ENCODE results near the gene SSUH2.

SSUH2 gene

DNA sequence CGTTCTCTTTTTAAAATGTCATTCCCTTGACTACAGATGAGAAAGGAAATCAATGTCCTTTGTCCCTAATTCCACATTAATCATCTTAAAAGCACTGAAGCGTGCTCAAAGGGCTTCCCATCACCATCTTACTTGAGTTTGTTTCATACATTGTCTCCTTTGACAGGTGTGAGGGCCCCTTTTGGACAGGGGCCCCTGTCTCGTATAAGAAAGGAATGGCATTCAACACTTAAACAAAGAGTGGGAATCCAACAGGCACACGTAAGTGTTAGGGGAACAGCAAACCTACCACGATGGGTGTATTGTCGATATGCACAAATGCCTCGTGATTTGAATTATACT lies 5.0 kb downstream of the SSUH2 start:
- no peak for DNase-seq

DNA sequence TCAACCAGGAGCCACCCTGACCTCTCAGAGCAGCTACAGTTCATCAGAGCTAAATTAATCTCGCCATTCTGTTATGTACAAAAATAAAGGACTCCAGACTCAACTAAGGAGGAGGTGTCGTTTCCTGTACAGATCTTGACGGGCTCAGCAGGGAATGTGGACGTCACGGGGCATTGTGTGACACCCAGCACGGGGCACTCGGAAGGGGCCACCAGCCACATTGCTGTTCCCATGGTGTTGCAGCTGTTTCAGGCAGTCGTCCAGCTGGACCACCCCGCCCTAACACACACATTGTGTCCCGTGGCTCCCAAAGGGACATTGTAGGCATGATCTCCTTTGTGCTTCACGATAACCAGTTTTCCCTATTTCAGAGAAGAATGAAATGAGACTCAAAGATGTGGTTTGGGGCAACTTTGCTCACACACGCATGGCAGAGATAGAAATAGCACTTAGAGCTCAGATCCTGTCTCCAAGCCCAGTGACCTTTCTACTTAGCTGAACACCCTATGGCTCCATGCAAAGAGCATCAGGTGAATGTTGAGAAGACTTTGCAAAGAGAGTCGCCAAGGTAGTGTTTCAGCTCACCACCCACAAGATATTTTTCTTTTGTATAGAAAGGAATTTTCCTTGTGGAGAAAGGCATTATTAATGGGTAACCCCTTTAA lies 5.5 kb downstream of the SSUH2 start:
- no peak for DNase-seq

DNA sequence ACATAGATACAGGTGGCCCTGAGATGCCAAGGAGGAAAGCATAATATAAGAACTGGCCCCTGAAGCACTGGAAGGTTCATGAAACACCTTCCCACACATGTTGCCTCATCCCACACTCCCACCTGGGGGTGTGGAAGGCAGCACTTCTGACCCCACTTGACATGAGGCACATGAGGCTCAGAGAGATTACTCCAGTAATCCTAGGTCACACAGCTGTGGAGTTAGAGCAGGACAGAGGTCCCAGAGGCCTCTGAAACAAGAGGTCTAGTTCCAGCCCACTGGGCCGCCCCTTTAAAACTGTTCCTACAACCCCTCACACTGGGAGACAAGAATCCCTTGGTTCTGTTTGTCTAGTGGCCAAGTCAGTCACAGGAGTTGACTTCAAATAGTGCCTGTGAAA lies 7.2 kb downstream of the SSUH2 start:
- DNase-seq = no peak

DNA sequence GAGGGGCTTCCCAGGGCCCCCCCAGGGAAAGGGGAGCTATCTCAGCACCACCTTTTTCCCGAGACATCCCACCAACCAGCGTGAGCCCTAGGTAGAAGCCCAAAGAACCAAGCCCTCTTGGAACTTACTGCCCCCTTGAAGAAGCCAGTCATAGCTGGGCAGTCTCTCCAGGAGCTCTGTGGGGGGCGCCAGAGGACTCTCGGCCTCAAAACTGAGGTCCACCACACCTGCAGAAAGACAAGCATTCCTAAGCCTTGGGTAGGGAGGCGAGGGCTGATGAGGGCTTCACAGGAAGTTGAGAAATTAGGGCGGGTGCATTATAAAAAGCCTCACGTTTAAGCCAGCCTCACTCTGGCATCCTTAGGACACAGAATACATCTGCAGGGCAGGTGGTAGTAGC lies 9.0 kb downstream of the SSUH2 start:
- DNase-seq = no peak

DNA sequence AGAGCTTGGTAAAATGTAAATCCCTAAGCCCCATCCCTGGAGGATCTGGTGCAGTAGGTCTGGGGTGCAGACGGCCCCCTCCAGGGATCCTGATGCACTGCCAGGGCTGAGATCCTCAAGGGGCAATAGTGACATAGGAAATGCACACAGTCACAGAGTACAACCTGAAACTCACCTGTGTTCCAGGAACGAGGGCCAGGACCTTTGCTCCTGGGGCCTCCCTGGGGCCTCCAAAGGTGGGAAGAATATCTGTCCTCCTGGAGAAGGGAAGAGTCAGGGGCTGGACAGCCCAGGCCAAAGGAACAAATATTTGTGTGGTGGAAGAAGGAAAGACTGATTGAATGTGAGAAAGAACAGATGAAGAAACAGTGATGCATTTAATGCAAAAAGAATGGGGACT lies 9.5 kb downstream of the SSUH2 start:
- DNase-seq = no peak

DNA sequence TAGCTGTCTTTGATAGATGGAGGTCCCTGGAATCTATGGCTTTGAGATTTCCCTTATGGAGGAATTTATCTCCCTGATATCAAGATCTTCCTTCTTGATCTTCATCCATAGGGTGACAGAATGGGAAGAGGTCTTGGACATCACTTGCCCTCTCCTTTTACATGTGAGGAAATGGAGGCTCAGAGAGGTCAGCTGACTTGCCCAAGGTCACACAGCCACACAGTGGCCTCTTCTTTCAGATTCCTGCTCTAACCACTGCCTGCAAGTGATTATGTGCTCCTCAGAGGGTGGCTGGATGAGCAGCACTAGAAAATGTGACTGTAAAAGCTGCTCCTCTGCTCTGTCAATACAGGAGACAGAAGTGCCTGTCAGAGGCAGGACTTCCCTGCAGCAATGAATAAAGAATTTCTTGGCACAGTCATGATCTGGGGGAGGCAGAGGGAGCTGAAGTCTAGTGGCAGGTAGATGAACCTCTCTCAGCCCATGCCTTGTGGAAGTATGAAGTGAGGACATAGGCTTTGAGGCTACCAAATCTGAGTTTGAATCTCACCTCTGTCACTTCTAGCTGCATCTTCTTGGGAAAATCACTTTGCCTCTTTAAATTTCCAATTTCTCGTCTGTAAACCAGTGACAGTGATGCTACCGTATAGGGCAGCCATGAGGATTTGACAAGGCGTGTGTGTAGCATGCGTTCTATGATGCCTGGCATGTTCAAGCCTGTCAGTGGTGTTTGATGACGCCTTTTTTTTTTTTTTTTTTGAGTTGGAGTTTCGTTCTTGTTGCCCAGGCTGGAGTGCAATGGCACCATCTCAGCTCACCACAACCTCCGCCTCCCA lies 12.0 kb downstream of the SSUH2 start:
- no peak for DNase-seq

DNA sequence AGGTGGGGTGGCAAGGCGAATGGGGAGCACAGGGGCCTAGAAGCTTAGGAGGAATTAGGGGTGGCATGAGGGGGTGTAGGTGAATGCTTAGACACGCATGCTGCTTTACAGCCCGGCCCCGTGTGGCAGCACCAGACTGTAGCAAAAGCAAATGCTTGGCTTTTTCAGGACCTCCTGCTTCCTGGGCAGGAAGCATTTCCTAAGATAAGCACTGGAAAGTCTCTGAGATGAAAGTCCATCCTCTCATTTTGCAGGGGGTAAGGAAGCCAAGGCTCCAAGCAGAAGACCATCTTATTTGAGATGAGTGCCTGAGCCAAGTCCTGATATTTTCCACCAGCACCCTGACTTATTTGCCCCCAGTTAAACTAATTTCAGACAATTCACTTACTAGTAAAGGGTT lies 12.9 kb downstream of the SSUH2 start:
- DNase-seq = no peak

DNA sequence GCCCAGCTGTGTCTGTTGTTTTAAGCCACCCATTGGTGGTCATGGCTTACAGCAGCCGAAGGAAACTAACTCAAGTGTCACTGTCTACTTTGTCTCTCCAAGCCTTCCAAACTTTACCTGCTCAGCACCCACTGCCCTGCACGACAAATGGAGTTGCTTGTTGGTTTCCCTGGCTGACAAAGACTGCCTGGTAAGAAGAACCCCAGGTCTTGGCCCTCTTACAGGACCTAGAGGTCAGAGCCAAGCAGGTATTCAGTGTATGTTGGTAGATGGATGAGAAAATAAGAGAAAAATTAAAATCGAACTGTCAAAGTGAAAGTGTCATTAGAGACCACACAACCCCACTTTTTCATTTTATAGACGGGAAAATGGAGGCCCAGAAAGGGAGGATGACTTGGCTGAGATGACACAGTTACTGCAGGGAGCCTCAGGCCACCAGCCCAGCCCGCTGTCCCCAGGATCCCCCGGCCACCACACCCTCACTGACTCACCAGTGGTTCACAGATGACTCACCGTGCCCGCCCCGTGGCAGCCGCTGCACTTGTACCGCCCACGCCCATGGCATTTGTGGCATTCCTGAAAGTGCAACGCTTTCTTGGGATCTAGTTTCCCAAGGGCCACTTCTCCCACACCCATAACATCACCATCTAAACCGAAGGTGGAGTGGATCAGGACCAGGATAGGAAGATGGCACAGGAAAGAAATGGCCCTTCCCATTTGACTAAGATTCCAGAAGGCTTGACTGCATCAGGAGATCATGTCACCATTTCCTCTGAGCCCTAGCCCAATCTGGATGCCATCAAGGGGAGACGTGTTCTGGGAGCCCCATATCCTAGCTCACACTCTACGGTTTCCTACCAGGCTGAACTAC lies 15.2 kb downstream of the SSUH2 start:
- peak; percentile 6 for DNase-seq

DNA sequence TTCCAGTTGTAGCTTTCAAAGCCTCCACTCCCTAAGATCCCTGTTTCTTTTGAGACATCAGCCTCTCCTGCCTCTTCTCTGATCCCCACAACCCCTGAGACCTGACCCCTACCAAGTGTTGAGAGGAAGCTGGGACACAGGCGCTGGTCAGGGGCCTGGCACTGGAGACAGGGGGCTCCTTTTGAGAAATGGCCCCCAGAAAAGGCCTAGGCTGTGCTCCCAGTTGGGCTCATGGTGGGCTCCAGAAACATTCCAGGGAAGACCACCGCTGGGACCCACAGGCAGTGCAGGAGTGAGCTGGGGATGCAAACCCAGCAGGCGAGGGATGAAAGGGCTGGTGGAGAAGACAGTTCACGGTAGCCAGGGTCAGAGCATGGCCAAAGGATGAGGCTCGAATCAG lies 16.6 kb downstream of the SSUH2 start:
- no peak for DNase-seq

DNA sequence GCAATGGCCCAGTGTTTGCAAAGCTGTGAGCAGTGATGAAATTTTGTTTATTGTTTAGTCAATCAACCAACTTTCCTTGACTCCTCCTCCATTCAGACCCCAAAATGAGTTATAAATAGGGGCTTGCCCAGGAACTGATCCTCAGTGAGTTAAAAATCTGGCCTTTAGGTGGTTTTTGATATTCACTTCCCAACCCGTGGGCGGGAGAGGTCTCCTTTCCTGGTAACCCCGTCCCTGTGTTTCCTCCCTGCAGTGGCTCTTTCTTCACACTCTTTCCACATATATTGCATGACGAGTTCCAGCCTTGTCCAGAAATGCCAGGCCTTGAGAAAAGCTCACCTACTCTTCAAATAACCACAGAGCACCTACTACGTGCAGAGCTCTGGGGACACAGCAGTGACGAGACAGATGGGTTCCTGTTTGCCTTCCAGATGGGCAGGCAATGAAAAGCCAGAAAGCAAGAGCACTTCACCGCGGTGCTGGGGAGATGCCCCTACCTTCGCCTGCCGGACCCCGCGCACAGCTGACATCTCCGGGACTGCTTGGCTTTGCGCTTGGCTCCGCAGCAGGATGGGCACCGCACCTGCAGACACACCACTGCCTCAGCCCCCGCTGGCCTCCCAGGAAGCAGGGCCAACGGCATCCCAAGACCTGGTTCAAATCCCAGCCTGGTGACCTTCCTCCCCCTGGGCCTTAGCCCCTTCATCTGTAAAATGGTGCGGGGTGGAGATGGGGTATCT lies 17.2 kb downstream of the SSUH2 start:
- no peak for DNase-seq

DNA sequence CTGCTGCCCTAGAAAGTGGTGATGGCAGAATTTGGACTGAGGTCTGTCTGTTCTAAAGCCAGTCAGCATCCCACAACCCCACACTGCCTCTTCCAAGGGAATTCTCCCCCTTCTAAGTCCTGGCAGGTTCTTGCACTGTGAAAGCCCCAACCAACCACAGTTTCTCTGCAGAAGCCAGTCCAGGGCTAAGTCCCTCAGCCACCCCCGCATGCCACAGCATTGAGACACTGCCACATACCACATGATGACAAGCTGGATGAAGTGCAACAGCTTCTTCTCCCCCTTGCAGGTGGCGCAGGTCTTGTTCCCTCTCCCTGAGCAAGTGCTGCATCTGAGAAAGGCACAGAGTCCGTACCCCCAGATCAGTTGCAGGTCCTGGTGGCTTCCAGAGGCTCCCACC lies 18.6 kb downstream of the SSUH2 start:
- DNase-seq = no peak

DNA sequence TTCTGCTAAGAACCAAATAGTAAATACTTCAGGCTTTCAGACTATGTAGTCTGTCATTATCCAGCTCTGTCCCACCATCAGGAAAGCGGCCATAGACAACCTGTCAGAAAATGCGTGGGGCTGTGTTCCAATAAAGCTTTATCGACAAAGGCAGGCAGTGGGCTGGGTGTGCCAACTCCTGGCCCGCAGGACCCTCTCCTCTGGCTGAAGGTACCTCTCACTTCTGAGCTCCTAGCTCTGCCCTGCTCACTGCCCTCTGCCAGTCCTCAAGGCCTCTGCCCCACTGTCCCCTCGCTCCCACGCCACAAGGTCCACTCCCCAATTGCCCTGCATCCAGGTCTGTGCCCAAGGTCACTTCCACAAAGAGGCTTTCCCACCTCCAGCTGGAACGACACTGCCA lies 20.0 kb downstream of the SSUH2 start:
- no peak for DNase-seq

DNA sequence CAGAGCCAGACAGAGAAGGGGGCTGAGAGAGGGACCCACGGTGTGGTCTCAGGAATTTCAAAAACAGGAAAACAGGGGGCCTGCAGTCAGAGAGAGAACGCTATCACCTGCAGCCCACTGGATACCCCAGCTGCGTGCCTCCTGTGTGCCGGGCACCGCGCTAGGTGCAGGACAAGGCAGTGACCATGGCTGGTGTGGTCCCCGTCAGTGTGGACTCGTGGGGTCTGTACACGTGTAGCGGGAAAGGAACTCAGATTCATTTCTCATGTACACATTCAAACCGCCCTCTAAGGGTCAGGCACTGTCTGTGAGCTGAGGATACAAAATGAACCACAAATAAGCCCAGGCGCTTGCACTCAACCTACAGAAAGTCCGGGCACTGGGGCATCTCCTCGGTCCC lies 20.9 kb downstream of the SSUH2 start:
- no peak for DNase-seq

DNA sequence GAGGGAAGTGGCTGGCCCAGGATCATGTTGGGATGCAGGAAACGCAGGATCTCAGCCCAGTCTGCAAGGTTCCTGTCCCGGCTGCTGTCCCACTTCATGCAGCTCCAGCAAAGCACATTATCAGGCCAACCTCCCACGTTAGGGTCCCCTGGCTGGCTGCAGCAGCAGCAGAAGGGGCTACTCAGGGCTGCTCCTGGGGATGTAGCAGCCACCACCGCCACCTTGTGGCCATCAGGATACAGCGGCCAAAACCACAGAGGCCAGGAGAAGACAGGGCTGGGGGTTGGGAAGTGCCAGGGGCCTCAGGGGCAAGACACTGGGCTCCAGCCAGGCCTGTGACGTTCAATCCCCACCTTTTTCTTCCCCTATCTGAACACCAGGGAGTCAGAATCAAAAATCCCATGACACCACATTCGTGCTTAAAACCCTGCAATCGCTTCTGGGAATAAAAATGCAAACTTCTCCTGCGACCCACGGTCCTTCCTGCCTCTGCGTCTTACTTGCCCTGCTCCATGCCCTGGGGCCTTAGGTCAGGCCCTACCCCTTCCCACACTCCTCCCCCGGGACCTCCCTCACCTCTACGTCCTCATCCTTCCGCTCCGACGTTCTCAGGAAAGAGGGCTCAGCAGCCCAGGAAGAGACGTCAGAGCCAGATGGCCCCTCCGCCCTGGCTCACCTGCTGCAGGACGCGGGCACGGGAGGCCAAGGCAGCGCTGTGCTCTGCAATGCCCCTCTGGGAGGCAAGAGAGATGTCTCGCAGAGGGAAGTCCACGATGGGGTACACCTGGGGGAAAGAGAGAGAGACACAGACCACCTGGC lies 21.5 kb downstream of the SSUH2 start:
- peak; percentile 19 for DNase-seq

DNA sequence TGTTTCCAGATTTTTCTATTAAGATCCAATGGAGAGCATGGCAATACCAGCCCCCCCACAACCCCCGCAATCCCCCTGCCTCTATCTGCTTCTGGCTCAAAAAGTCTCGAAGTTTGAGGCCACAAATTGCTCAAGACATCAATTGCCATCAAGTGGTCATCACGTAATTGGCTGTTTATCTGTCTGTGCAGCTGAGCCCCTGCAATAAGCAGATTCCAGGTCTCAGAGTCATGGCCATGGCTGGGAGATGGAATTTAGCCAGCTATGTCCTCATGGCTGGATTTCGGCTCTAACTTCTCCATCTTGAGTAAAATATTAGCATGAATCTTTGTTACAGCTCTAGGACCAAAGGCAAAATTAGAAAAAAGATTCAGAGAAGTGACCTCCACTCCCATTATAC lies 22.7 kb downstream of the SSUH2 start:
- no peak for DNase-seq

DNA sequence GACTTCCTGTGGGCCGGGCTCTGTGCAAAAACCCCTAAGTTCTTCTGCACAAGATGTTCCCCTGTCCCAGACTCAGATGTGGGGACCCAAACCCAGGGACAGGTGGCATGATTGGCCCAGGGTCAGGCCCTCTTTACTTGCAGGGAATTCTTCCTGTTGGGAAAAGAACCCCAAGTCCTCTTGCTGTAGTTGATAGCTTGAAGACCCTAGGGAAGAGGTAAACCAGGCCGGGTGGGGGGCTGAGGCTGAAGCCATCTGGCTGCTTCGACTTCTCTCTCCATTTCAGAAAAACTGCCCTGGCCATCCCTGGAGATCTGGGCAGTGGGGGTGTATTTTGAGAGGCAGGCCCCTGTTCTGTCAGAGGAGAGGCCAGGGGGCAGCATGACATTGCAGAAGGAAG lies 23.5 kb downstream of the SSUH2 start:
- DNase-seq = no peak

DNA sequence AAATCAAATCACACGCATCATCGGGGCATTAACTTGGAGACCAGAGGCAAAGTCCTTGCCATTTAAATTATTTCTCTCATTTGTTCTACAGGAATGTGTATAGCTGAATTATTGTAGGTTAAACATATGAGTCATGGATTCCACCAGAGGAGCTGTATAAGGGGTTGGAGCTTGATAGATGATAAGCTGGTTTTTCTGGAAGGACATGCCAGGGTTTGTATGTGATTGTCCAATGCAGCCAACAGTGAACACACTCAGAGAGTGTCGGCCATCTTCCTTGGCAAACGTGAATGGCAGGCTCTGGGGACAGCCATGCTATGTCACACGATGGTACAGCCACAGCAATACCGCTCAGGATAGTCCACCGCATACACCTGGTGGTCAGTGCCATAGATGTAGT lies 25.1 kb downstream of the SSUH2 start:
- DNase-seq = no peak

DNA sequence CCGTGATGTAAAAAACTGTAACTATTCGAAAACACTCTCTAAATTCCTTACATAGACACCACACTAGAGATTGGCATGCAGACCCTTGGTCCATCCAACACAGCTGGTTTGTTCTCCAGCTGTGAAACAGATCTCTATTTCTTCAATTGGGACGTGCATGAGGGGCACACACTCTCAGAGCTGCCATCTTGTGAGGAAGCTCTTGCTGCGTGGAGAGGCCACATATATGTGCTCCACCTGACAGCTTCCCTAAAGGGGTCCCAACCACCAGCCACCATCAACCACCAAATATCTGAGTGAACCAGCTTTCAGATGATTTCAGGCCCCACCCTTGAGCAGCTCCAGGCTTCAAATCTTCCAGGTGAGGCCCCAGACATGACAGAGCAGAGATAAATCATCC lies 25.6 kb downstream of the SSUH2 start:
- DNase-seq = no peak

DNA sequence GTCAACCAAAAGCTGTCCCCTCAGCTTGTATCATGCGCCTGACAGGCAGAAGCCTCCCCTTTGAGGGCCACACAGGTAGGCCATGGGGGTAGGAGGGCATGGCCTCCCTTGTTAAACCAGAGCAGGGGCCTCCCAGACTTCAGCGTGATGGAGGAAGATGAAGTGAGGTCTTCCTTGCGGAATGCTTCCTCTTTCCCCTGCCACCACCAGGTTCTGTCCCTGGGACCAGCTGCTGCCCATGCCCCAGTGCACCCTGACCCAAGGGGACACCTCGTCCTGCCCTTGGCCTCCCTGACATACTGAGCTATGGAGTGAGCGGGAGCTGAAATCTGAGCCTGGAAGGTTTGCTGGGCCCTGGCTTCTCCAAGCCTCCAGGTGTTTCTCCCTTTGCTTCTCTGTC lies 26.7 kb downstream of the SSUH2 start:
- no peak for DNase-seq

DNA sequence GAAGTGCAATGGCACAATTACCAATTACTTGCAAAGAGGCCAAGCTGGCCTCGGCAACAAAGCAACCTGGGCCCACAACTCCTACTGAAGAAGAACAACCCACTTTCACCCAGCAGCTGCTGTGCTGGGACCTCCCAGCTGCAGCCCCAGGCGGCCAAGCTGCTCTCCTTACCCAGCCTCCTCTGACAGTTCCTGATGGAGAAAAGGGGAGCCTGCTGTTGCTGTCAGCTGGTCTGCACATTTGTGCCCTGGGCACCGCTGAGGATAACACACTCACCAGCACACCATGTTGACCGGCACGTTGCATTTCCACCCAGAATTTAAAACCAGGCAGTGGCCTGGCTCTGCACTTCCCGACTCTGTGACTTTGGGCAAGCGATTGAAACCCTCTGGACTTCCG lies 33.6 kb downstream of the SSUH2 start:
- no peak for DNase-seq

DNA sequence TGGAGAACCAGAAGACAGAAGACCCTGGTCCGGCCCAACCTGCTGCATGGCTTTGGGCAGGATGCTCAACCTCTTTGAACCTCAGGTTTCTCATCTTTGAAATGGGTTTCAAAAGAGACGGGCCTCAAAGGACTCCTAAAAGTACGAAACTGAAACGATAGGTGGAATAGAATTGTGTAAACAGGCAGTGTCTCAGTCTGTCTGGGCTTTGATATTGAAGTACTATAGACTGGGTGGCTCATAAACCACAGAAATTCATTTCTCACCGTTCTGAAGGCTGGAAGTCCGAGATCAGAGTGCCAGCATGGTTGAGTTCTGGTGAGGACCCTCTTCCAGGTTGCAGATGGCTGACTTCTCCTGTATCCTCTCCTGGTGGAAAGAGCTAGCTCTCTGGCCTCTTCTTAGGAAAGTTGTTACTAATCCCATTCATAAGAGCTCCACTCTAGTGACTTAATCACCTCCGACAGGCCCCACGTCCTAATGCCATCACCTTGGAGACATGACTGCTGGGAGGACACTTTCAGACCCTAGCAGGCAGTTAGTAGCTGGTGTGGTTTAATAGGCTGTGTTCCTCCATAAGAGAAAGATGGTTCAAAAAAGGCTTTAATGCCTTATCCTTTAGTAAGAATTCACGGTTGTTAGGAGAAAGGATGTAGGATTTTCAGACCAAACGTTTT lies 35.7 kb downstream of the SSUH2 start:
- no peak for DNase-seq
